ENCODE data around the gene ADPRH.
A peak's percentile ranks its signal among the peaks of the same experiment; 100 is the strongest.

The ADPRH gene

GRCh38 chr3:119585208-119585607 lies 5.9 kb downstream of the ADPRH start:
- no peak overlapping the region for H4K12ac ChIP-seq (ENCODE audit: low read depth, low read length)
- H3K23ac ChIP-seq (ENCODE audit: low read length), result no peak overlapping the region
- no peak overlapping the region for H3K18ac ChIP-seq (ENCODE audit: low read length)
- H2BK120ac ChIP-seq (ENCODE audit: insufficient read depth, low read length, poor library complexity), result no peak overlapping the region
- H3K4me1 ChIP-seq (ENCODE audit: control insufficient read depth in 1 of 2, insufficient read depth in 2 of 2, low read length in 2 of 2), result peaks cover 0 to 2% of the 10 kb centered on the region in 2 experiments
- no peaks in the 10 kb centered on the region for H3K27me3 ChIP-seq (ENCODE audit: insufficient read depth, low read length)
- H3K79me1 ChIP-seq (ENCODE audit: low read length), result peaks cover under 1% of the 10 kb centered on the region
- no CpG with 5 or more reads among the region's 10 CpGs for WGBS (ENCODE audit: extremely low coverage, insufficient coverage, insufficient read length)
- H2BK5ac ChIP-seq (ENCODE audit: low read depth, low read length, poor library complexity), result no peak overlapping the region
- H2BK12ac ChIP-seq (ENCODE audit: low read length), result no peak overlapping the region
- no peak overlapping the region for H3K27ac ChIP-seq (ENCODE audit: low read depth, low read length)
- no peak overlapping the region for H2AFZ ChIP-seq (ENCODE audit: insufficient read depth, low read length, poor library complexity)
- no peak overlapping the region for H3K4me2 ChIP-seq (ENCODE audit: low read length)
- no peak overlapping the region for H4K8ac ChIP-seq (ENCODE audit: low read depth, low read length)
- peak in 1 of 2 donors; percentile 38 for DNase-seq
- H3K14ac ChIP-seq (ENCODE audit: low read length), result no peak overlapping the region
- no peak overlapping the region for H3K4me3 ChIP-seq (ENCODE audit: low read depth, low read length)
- peaks cover under 1% of the 10 kb centered on the region for H3K79me2 ChIP-seq (ENCODE audit: control insufficient read depth, insufficient read depth, low read length, poor library complexity)
- H3K36me3 ChIP-seq (ENCODE audit: control insufficient read depth in 1 of 2, insufficient read depth in 2 of 2, low read length in 2 of 2), result no peaks in the 10 kb centered on the region
- H4K91ac ChIP-seq (ENCODE audit: low read depth, low read length), result no peak overlapping the region
- H3K4ac ChIP-seq (ENCODE audit: low read depth, low read length), result no peak overlapping the region
- no peak overlapping the region for H2AK5ac ChIP-seq (ENCODE audit: low read length)
- H3K9me3 ChIP-seq (ENCODE audit: insufficient read depth, low read depth, low read length), result no peaks in the 10 kb centered on the region
- no peak overlapping the region for H3K9ac ChIP-seq (ENCODE audit: low read length)

DNA sequence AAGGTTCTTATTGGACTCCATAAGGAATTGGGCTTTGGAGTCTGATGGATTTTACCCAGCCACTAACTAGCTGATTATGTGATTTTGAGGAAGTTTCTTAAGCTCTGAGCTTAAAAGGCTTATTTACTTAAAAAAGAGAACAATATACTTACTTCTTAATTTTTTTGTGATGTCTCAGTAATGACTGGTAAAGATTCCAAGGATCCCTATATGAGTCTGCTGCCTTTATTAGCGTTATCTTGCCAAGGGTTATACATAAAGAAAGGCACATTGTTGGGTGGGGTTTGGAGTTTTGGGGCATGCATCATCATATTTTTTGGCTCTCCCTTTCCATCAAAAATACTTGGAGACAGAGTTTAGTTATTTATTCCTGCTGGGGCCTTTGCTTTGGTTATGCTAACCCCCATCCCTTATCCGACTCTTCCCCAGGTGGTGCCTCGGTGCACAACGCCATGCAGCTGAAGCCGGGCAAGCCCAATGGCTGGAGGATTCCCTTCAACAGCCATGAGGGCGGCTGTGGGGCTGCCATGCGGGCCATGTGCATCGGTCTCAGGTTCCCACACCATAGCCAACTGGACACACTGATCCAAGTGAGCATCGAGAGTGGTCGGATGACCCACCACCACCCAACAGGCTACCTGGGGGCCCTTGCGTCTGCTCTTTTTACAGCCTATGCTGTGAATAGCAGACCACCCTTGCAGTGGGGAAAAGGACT lies 6.7 kb downstream of the ADPRH start:
- H3K79me1 ChIP-seq (ENCODE audit: low read length), result no peaks in the 10 kb centered on the region
- no peak overlapping the region for H2AK5ac ChIP-seq (ENCODE audit: low read length)
- H4K12ac ChIP-seq (ENCODE audit: low read depth, low read length), result no peak overlapping the region
- WGBS (ENCODE audit: extremely low coverage, insufficient coverage, insufficient read length), result no CpG with 5 or more reads among the region's 11 CpGs
- H3K36me3 ChIP-seq (ENCODE audit: control insufficient read depth in 1 of 2, insufficient read depth in 2 of 2, low read length in 2 of 2), result no peaks in the 10 kb centered on the region
- H3K4me3 ChIP-seq (ENCODE audit: low read depth, low read length), result no peak overlapping the region
- no peak overlapping the region for H3K14ac ChIP-seq (ENCODE audit: low read length)
- H3K9ac ChIP-seq (ENCODE audit: low read length), result no peak overlapping the region
- DNase-seq, result peak in 1 of 2 donors; percentile 59
- H3K79me2 ChIP-seq (ENCODE audit: control insufficient read depth, insufficient read depth, low read length, poor library complexity), result no peaks in the 10 kb centered on the region
- H2BK120ac ChIP-seq (ENCODE audit: insufficient read depth, low read length, poor library complexity), result no peak overlapping the region
- no peaks in the 10 kb centered on the region for H3K4me1 ChIP-seq (ENCODE audit: control insufficient read depth in 1 of 2, insufficient read depth in 2 of 2, low read length in 2 of 2)
- H3K18ac ChIP-seq (ENCODE audit: low read length), result no peak overlapping the region
- H2BK5ac ChIP-seq (ENCODE audit: low read depth, low read length, poor library complexity), result no peak overlapping the region
- no peaks in the 10 kb centered on the region for H3K9me3 ChIP-seq (ENCODE audit: insufficient read depth, low read depth, low read length)
- no peak overlapping the region for H3K27ac ChIP-seq (ENCODE audit: low read depth, low read length)
- H3K23ac ChIP-seq (ENCODE audit: low read length), result no peak overlapping the region
- no peak overlapping the region for H4K8ac ChIP-seq (ENCODE audit: low read depth, low read length)
- no peak overlapping the region for H3K4me2 ChIP-seq (ENCODE audit: low read length)
- H2AFZ ChIP-seq (ENCODE audit: insufficient read depth, low read length, poor library complexity), result no peak overlapping the region
- no peak overlapping the region for H3K4ac ChIP-seq (ENCODE audit: low read depth, low read length)
- H3K27me3 ChIP-seq (ENCODE audit: insufficient read depth, low read length), result no peaks in the 10 kb centered on the region
- no peak overlapping the region for H4K91ac ChIP-seq (ENCODE audit: low read depth, low read length)
- no peak overlapping the region for H2BK12ac ChIP-seq (ENCODE audit: low read length)

GRCh38 chr3:119586733-119587172 lies 7.5 kb downstream of the ADPRH start:
- Histone ChIP-seq H4K12ac (ENCODE audit: low read depth, low read length) (no peak overlapping the region), H3K4me1 (ENCODE audit: control insufficient read depth in 1 of 2, insufficient read depth in 2 of 2, low read length in 2 of 2) (no peaks in the 10 kb centered on the region), H3K79me2 (ENCODE audit: control insufficient read depth, insufficient read depth, low read length, poor library complexity) (no peaks in the 10 kb centered on the region), H2AFZ (ENCODE audit: insufficient read depth, low read length, poor library complexity) (no peak overlapping the region), H3K14ac (ENCODE audit: low read length) (no peak overlapping the region), H2BK120ac (ENCODE audit: insufficient read depth, low read length, poor library complexity) (no peak overlapping the region), H4K8ac (ENCODE audit: low read depth, low read length) (no peak overlapping the region), H3K4ac (ENCODE audit: low read depth, low read length) (no peak overlapping the region), H3K9me3 (ENCODE audit: insufficient read depth, low read depth, low read length) (no peaks in the 10 kb centered on the region), H4K91ac (ENCODE audit: low read depth, low read length) (no peak overlapping the region), H2AK5ac (ENCODE audit: low read length) (no peak overlapping the region), H3K9ac (ENCODE audit: low read length) (no peak overlapping the region), H3K27ac (ENCODE audit: low read depth, low read length) (no peak overlapping the region), H3K36me3 (ENCODE audit: control insufficient read depth in 1 of 2, insufficient read depth in 2 of 2, low read length in 2 of 2) (no peaks in the 10 kb centered on the region), H2BK12ac (ENCODE audit: low read length) (no peak overlapping the region), H3K4me3 (ENCODE audit: low read depth, low read length) (no peak overlapping the region), H3K18ac (ENCODE audit: low read length) (no peak overlapping the region), H3K79me1 (ENCODE audit: low read length) (no peaks in the 10 kb centered on the region), H3K23ac (ENCODE audit: low read length) (no peak overlapping the region), H3K4me2 (ENCODE audit: low read length) (no peak overlapping the region), H3K27me3 (ENCODE audit: insufficient read depth, low read length) (no peaks in the 10 kb centered on the region), H2BK5ac (ENCODE audit: low read depth, low read length, poor library complexity) (no peak overlapping the region)
- DNase-seq, result peak; percentile 56 to 80
- WGBS (ENCODE audit: extremely low coverage, insufficient coverage, insufficient read length), result no CpG with 5 or more reads among the region's 3 CpGs

GRCh38 chr3:119588112-119588511 lies 8.8 kb downstream of the ADPRH start:
- no peak overlapping the region for H2AK5ac ChIP-seq (ENCODE audit: low read length)
- no peak overlapping the region for H3K27ac ChIP-seq (ENCODE audit: low read depth, low read length)
- no peak overlapping the region for H2BK5ac ChIP-seq (ENCODE audit: low read depth, low read length, poor library complexity)
- no peaks in the 10 kb centered on the region for H3K9me3 ChIP-seq (ENCODE audit: insufficient read depth, low read depth, low read length)
- H4K12ac ChIP-seq (ENCODE audit: low read depth, low read length), result no peak overlapping the region
- no peaks in the 10 kb centered on the region for H3K27me3 ChIP-seq (ENCODE audit: insufficient read depth, low read length)
- H3K79me2 ChIP-seq (ENCODE audit: control insufficient read depth, insufficient read depth, low read length, poor library complexity), result no peaks in the 10 kb centered on the region
- H2AFZ ChIP-seq (ENCODE audit: insufficient read depth, low read length, poor library complexity), result no peak overlapping the region
- DNase-seq, result peak in 1 of 2 donors; percentile 53
- H3K36me3 ChIP-seq (ENCODE audit: control insufficient read depth in 1 of 2, insufficient read depth in 2 of 2, low read length in 2 of 2), result no peaks in the 10 kb centered on the region
- H3K4ac ChIP-seq (ENCODE audit: low read depth, low read length), result no peak overlapping the region
- H3K79me1 ChIP-seq (ENCODE audit: low read length), result no peaks in the 10 kb centered on the region
- no peak overlapping the region for H3K18ac ChIP-seq (ENCODE audit: low read length)
- H4K91ac ChIP-seq (ENCODE audit: low read depth, low read length), result no peak overlapping the region
- no peak overlapping the region for H3K23ac ChIP-seq (ENCODE audit: low read length)
- H3K4me1 ChIP-seq (ENCODE audit: control insufficient read depth in 1 of 2, insufficient read depth in 2 of 2, low read length in 2 of 2), result no peaks in the 10 kb centered on the region
- H2BK12ac ChIP-seq (ENCODE audit: low read length), result no peak overlapping the region
- H2BK120ac ChIP-seq (ENCODE audit: insufficient read depth, low read length, poor library complexity), result no peak overlapping the region
- H3K14ac ChIP-seq (ENCODE audit: low read length), result no peak overlapping the region
- H3K9ac ChIP-seq (ENCODE audit: low read length), result no peak overlapping the region
- H4K8ac ChIP-seq (ENCODE audit: low read depth, low read length), result no peak overlapping the region
- WGBS (ENCODE audit: extremely low coverage, insufficient coverage, insufficient read length), result no CpG with 5 or more reads among the region's 3 CpGs
- no peak overlapping the region for H3K4me2 ChIP-seq (ENCODE audit: low read length)
- H3K4me3 ChIP-seq (ENCODE audit: low read depth, low read length), result no peak overlapping the region
